Right kidney (tissue), 1 donor: Measurements from ENCODE around the gene ZBTB4.

Source experiments
- DNase-seq: peaks from one replicate; pipeline ENCODE4 v3.0.0-alpha.2; 2016

ZBTB4 gene

DNA sequence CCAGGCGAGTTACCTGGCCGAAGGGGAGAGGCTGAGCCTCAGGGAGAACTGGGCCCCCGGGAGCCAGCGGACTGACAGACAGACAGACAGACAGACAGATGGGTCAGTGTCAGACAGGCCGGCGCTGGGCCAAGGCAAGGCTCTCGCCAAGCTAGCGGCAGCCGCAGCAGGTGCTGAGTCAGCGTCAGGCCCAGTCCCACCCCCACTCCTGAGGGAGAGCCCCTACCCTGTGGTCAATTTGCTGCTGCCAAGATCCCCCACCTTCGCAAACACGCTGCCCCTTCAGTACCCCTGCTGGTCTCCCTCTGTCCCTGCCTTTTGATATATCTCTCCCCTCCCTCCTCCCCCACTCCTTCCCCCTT is 38.6 kb downstream of the ZBTB4 start:
- DNase-seq: no peak

DNA sequence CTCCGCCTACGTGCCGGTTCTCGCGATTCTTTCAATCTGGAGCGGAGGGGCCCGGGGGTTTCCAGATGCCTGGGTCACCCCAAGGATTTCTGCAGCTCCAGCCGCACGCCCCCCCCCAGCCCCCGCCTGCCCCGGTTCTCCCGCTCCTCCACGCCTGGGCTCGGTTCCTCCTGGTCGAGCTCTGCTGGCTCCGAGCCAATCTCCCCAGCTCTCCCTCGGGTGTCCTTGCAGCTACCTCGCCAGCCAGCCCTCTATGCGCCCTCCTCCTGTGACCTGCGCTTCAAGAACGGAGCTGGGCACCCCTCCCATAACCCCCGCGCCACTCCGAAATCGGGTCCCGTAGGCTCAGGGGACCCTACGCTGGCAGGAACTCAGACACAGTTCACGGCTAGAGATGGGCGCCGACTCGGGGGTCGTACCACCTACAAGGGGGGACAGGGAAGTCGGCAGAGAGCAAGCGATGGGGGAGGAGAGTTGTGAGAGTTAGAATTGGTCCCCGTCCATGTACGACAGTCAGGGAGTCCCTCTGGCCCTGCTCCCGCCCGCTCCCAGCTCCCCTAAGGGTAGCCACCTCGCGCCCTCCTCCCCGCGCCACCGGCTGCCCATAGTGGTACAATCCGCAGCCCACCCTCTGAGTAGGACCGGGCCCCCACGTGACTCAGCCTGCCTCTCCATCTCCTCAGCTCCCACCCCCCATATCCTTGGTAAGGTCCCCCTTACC is 39.2 kb downstream of the ZBTB4 start:
- peak; percentile 87 for DNase-seq

DNA sequence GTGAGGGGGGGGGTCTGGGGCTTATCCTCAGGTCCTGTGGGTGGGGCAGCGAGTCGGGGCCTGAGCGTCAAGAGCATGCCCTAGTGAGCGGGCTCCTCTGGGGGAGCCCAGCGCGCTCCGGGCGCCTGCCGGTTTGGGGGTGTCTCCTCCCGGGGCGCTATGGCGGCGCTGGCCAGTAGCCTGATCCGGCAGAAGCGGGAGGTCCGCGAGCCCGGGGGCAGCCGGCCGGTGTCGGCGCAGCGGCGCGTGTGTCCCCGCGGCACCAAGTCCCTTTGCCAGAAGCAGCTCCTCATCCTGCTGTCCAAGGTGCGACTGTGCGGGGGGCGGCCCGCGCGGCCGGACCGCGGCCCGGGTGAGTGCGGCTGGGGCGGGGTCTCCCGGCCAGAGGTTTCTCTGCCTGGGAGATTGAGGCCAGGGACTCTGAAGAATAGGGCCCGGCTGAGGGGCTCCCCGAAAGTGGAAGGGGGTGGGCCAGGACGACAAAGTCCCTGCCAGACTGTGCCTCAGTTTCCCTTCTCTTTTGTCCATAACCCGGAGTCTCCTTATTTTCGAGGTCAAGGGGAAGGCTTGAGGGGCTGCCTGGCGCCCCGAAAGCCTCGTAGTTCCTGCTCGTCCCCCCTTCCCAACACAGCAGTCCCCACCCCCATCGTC is 39.8 kb downstream of the ZBTB4 start, which contains the start of gene FGF11:
TSS of gene FGF11 (plus strand) at position 51 of the 651 bp plus-strand sequence. CDS start at position 160, 109 bp downstream.
- peak; percentile 50 for DNase-seq

DNA sequence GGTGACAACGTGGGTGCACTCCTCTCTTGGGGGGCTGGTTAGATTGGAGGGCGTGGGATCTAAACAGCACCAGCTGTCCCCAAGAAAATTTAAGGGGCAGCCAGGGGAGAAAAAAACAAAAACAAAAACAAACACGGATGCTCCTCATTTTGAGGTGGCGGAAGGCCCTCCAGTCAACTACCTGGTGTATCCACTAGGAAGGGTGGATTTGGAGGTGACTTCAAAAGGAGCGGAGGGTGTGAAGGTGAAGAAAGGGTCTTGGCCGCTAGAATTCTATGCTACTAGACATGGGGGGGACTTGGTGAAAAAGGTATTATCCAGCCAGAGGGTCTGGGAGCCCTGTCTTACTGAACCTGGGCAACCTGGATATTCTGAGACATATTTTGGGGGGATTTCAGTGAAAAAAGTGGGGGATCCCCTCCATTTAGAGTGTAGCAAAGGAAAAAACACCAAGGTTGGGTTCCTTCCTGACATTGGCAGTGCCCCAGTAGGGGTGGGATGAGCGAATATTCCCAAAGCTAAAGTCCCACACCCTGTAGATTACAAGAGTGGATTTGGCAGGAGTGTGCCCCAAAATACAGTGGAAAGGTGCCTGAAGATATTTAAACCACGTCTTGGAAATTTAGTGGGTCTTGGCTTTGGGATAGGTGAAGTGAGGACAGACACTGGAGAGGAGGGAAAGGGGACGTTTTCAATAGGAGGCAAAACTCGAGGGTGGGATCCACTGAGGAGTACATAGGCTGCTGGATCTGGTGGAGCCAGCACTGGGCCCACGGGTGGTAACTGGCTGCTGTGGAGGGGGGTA is 40.6 kb downstream of the ZBTB4 start:
- no peak for DNase-seq

DNA sequence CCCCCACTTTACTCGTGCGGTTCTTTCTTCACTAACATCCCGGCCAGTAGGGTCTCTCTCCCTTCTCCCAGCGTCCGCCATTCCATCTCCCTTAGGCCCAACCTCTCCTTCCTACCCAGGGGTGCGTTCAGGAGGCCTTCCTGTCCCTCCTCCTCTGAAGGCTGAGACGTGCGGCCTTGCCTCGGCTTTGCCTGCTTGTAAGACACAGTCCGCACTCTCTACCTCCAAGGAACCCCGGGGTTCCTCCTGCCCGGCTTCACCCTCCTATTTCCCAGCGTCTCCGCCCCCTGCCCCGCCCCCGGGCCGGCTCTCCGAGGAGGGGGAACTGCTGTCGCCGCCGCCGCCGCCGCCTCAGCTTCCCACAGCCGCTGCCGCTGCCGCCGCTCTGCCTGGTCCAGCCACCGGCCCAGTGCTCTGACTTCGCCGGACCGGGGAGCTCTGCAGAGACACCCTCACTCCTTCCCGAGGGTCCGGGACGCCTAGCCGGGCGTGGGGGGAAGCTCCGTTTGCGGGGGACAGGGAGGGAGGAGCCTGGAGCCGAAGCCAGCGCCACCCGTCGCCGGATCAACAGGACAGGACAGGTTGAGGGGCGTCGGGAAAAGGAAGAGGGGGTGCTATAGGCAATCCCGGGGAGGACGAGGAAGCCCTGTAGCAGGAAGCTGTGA is 41.3 kb downstream of the ZBTB4 start:
- DNase-seq: peak; percentile 80

DNA sequence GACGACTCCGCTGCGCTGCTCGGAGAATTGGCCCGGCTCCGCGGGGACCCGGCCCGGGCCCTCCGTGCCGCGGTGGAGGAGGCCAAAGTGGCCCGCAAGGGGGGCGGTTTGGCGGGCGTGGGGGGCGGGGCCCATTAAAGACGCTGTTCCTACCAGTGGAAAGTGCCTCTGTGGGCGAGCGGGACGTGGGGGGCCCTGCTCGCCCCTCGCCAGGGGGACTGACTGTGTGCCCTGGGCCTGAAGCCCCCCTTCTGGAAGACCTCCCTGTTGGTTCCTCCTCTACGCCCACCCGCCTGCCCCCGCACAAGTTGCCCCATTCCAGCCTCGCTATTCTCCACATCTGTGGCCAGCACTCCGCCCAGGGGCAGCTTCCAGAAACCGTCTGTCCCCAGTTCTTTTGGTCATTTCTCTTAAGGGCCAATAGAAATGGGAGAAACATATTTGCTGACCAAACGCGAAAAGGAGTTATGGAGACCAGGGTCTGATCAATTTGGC is 42.0 kb downstream of the ZBTB4 start:
- DNase-seq: no peak

DNA sequence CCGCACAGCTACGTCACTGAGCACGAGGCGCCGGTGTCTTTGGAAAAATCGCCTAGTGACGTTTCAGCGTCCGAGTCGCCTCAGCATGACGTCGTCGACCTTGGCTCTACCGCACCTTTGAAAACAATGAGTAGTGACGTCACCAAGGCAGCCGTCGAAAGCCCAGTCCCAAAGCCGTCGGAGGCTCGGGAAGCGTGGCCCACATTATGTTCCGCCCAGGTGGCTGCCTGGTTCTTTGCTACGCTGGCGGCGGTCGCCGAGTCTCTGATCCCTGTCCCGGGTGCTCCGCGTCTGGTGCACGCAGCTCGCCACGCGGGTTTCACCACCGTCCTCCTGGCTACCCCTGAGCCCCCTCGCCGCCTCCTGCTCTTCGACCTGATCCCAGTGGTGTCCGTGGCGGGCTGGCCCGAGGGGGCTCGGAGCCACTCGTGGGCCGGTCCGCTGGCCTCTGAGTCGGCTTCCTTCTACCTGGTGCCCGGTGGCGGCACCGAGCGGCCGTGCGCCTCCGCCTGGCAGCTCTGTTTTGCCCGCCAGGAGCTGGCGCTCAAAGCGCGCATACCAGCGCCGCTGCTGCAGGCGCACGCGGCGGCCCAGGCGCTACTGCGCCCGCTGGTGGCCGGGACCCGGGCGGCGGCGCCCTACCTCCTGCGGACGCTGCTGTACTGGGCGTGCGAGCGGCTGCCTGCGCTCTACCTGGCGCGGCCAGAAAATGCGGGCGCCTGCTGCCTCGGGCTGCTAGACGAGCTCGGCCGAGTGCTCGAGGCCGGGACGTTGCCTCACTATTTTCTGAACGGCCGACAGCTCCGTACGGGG is 42.7 kb downstream of the ZBTB4 start:
- DNase-seq: peak; percentile 87

DNA sequence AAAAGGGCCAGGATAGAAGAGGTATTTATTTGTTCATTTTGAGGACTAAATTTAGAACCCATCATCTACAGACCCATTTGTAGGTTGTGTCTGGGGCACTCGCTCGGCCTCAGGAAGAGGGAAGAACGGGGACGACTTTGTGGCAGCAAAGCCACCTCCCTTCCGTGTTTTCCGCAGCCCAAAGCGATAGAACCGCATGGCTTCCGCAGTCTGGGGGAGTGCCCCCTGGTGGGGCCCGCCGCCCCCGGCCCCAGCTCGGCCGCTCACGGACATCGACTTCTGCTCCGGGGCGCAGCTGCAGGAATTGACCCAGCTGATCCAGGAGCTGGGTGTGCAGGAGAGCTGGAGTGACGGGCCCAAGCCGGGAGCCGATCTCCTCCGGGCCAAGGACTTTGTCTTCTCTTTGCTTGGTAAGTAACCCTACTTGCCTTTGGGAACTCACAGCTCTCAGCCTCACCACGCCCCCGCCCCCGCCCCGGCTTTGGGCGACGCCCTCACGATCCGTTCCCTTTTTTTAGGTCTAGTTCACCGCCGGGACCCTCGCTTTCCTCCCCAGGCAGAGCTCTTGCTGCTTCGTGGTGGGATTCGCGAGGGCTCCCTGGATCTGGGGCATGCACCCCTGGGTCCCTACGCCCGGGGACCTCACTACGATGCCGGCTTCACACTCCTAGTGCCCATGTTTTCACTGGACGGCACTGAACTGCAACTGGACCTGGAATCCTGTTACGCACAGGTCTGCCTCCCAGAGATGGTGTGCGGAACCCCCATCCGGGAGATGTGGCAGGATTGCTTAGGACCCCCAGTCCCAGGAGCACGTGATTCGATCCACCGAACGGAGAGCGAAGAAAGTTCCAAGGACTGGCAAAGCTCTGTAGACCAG is 43.5 kb downstream of the ZBTB4 start:
- peak; percentile 78 for DNase-seq

DNA sequence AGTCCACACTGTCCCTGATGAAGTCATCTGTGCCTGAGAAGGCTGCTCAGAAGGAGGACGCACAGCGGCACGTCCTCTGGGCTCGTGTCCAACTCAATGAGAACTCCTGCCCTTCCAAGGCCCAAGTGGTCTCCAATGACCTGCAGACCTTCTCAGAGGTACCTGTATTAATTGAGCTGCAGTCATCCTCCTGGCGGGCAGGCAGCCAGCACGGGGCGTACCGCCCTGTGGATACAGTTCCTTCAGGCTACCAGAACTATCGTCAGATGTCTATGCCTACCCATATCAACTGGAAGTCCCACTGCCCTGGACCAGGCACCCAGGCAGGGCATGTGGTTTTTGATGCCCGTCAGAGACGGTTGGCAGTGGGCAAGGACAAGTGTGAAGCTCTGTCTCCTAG is 47.1 kb downstream of the ZBTB4 start:
- no peak for DNase-seq

DNA sequence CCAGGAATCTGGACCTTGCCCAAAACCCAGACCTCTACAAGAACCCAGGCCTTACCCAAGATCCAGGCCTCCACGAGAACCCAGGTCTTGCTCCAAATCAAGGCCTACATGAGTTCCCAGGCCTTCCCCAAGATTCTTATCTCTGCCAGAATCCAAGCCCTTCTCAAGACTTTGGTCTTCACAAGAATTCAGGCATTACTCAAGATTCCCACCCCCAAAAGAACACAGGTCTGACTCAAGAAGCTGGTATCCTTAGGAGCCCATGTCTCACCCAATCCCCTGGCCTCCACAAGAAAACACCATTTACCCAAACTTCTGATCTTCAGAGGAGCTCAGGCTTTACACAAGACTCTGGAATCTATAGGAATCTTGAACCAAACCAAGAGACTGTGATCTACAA is 48.2 kb downstream of the ZBTB4 start:
- no peak for DNase-seq

DNA sequence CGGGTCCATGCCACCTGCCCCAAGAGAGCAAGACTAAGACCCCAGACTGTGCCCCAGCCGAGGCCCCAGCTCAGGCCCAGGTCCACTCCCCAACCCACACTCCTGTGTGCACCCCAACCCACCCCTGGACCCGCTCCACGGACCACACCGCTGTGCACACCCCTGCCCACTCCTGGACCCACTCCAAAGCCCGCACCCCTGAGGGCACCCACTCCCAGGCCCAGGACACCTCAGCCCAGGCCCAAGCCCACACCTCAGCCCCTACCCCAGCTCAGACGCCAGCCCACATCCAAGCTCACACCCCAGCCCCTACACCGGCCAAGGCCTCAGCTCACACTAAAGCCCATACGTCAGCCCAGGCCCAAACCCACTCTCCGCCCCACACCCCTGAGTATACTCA is 49.7 kb downstream of the ZBTB4 start:
- DNase-seq: no peak

DNA sequence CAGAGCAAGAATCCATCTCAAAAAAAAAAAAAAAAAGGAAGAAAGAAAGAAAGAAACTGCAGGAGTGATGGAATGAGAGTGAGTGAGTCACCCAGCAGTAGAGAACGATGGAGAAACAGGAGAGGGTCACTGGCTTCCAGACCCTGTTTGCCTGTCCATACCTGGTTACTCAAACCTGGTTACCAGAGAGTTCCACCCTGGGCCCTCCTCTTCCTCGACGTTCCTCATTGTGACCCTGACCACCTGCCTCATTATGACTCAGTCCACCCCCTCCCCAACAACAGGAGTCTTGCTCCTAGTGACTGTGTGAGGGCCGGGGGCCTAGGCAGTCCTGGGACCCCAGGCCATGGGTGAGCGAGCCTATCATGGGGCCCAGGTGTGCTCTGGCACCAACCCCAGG is 50.9 kb downstream of the ZBTB4 start, which contains the start of gene SPEM3:
TSS of gene SPEM3 (plus strand) at position 301 of the 400 bp plus-strand sequence. CDS start at position 347, 46 bp downstream.
- DNase-seq: no peak

DNA sequence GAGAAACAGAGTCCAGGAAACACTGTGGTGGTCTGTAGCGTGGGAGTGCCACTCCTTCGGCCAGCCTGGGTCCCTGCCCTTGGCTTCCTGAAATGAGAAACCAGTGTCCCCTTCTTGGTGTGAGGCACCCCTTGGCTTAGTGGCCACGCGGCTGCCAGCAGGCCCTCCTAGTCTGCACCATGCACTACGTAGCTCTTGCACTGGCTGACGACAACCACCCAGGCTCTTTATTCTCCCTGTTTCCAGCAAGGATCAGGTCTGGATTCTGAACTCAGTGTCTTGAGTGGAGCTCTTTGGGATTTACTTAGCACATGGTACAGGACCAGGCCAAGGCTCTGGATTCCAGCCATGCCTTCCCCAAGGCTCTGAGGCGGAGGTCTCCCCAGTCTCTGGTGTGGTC is 51.9 kb downstream of the ZBTB4 start:
- no peak for DNase-seq

DNA sequence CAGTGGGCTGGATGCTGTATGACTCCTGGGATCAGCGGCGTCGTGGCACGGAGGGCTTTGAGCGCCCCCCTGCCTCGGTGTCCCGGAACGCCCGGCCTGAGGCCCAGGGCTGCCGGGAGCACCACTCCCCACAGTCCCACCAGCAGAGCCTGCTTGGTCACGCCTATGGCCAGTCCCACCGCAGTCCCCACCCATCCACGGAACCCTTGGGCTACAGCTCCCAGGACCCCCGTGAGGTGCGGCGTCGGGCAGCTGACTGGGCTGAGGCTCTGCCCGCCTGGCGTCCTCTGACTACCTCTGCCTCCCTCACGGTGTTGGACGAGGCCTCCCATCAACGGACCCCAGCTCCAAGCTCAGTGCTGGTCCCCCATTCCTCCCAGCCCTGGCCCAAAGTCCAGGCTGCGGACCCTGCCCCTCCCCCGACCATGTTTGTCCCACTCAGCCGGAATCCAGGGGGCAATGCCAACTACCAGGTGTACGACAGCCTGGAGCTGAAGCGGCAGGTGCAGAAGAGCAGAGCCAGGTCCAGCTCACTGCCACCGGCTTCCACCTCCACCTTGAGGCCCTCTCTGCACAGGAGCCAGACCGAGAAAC is 52.4 kb downstream of the ZBTB4 start:
- no peak for DNase-seq

DNA sequence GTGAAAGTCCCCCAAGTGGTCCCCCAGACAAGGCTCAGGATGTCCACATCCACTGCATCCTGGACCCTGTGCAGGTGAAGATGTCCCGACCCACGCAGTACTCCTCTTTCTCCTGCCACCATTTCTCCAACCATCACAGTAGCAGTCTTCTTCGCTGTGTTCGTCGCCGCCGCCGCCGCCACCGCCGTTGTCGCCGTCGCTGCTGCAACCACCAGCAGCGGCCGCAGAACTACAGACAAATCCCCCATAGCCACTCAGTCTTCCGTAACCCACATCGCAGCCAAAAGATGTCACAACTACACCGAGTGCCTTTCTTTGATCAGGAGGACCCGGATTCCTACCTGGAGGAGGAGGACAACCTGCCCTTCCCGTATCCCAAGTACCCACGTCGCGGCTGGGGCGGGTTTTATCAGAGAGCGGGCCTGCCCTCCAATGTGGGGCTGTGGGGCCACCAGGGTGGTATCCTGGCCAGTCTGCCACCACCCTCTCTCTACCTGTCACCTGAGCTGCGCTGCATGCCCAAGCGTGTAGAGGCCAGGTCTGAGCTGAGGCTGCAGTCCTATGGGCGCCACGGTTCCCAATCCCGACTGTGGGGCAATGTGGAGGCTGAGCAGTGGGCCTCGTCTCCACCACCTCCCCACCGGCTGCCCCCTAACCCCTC is 53.1 kb downstream of the ZBTB4 start:
- DNase-seq: no peak

DNA sequence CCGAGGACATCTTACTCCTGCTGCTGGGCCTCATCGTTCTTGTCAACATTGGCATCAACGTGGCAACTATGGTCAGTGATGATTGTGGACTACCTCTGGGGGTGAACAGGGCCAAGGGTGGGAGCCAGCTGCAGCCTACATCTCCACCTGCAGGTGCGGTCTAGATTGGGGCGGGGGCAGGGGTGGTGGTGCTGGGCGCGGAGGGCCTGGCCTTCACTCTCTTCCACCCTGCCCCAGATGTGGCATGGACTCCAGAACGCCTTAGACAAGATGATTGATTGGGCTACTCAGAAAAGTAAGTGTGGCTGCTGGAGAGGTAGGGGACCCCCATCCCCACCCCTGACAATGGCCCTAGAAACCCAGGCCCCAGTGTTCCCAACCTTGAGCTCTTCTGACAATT is 53.7 kb downstream of the ZBTB4 start:
- DNase-seq: no peak

DNA sequence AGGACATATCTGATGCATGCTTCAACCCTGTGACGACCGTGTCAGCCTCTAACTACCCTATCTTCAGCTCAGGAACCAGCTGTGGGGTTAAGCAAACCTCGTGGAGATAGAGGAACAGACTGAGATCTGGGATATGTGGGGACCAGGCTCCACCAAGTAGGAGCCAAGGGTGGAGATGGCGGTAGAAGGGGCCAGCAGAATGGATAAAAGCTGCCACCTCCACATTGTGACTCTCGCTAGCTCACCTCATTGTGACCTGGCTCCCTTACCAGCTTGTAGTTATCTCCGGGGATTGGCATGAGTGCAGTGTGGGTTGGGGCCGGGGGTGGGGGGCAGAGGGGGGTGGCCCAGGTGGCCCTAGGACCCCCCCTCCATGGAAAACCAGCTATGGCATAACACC is 54.1 kb downstream of the ZBTB4 start, which contains the start of gene SPEM2:
TSS of gene SPEM2 (plus strand) at position 301 of the 400 bp plus-strand sequence. CDS start at position 374, 73 bp downstream.
- DNase-seq: no peak

DNA sequence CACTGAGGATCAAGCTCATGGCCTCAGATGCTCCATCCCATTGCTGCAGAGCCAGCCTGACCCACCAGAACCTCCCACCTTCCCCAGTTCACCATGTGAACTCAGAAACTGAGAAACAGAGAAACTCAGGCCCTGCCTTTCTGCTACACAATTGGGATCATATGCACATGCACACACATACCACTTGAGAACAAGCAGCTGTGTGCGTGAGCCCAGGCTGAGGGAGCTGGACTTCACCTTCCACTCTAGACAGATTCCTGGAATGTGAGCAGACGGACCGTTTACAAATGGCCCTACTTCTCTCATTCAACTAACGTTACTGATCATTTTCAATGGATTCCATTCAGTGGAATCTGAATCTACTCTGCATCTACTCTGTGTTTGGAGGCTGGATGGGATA is 55.8 kb downstream of the ZBTB4 start:
- no peak for DNase-seq

DNA sequence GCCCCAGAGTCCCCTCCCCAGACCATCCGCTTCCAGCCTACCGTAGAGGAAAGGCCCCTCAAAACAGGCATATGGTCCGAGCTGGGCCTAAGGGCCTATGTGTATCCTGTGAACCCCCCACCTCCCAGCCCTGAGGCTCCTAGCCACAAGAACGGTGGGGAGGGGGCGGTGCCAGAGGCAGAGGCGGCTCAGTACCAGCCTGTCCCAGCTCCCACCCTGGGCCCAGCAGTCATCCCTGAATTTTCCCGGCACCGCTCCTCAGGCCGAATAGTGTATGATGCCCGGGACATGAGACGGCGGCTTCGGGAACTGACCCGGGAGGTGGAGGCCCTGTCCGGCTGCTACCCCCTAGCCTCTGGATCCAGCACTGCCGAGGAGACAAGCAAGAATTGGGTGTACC is 58.2 kb downstream of the ZBTB4 start:
- DNase-seq: no peak
